H1 (cell line): ENCODE measurements around the gene GET3. TPM values are rescaled to one million over a fixed set of nuclear protein-coding genes. Genes with fewer than 3 reads are reported as not detected.

ENCODE experiments used
- RAD21 ChIP-seq, 2 experiments: IDR thresholded peaks in 1 of 2; conservative IDR thresholded peaks in 1 of 2; 2 replicates each; pipeline ENCODE4 v1.6.1; 2011; ENCODE audit warnings: low read depth in 2 of 2, low read length in 2 of 2, improper control_type of control experiment in 1 of 2, inconsistent platforms in 1 of 2, mild to moderate bottlenecking in 1 of 2, moderate library complexity in 1 of 2
- polyA plus RNA-seq, 7 experiments: library from polyadenylated mRNA; depleted of rRNA in 3 of 7; stranded (reverse) in 5 of 7; unstranded in 2 of 7; fragments of >200 nt in 5 of 7; fragments of 200-250 nt in 2 of 7; gene quantifications; 1 replicate in 5 of 7; 2 replicates in 1 of 7; 4 replicates in 1 of 7; pipeline versions ENCODE4 v1.2.1 to v1.2.3, GENCODE V29; 2011 to 2013; ENCODE audit warnings: missing spikeins in 2 of 7, mixed read lengths in 2 of 7
- total RNA-seq: library from RNA; stranded (reverse); fragmentation: NEBNext Ultra II Directional; extraction: Animal tissue kit (Norgen Biotek cat#: 25700); gene quantifications from 2 replicates; pipeline ENCODE4 v1.2.1, GENCODE V29; 2021

The GET3 gene
- total and polyA plus RNA-seq, 2 of the 8 experiments (the other 6 are each of a cell fraction or from before 2014, with no cell fraction given): 105 to 297 TPM

- no peak for TF ChIP-seq RAD21 (IDR thresholded peaks at IDR 0.05 in 1 of 2, conservative IDR thresholded peaks at IDR 0.05 in 1 of 2; ENCODE audit: low read depth in 2 of 2, low read length in 2 of 2)
These were observed 19.0 kb downstream of the GET3 start (continued) for GRCh38 chr19:12756150-12756883.
